ENCODE results near the gene TFEB.

TFEB gene

GRCh38 chr6:41688256-41688965 lies 47.0 kb downstream of the TFEB start:
- FAIRE-seq (no peak), DNase-seq (ENCODE audit: insufficient read length, low spot score) (no peak)
- TF ChIP-seq POLR2A (IDR thresholded peaks at IDR 0.05; ENCODE audit: low read depth, low read length), result no peak
- TF ChIP-seq POLR2AphosphoS5 (IDR thresholded peaks at IDR 0.05; ENCODE audit: low read depth, low read length), result no peak
- TF ChIP-seq PAX5 (IDR thresholded peaks at IDR 0.05; ENCODE audit: insufficient read depth, low read length, severe bottlenecking), result no peak

GRCh38 chr6:41687501-41688175 lies 47.8 kb downstream of the TFEB start:
- no peak for DNase-seq (ENCODE audit: insufficient read length, low spot score)
- TF ChIP-seq SPI1 (IDR thresholded peaks at IDR 0.05; ENCODE audit: low read depth, low read length), result no peak
- no peak for TF ChIP-seq TAF1 (IDR thresholded peaks at IDR 0.05; ENCODE audit: low read depth, low read length)
- no peak for TF ChIP-seq POLR2A (IDR thresholded peaks at IDR 0.05; ENCODE audit: low read depth, low read length)
- TF ChIP-seq POU2F2 (IDR thresholded peaks at IDR 0.05; ENCODE audit: low read depth, low read length), result no peak
- TF ChIP-seq POLR2AphosphoS5 (IDR thresholded peaks at IDR 0.05; ENCODE audit: low read depth, low read length), result no peak
- no peak for TF ChIP-seq PAX5 (IDR thresholded peaks at IDR 0.05; ENCODE audit: insufficient read depth, low read length, severe bottlenecking)
- no peak for FAIRE-seq

- TF ChIP-seq SPI1 (IDR thresholded peaks at IDR 0.05; ENCODE audit: low read depth, low read length) (no peak), POLR2A (IDR thresholded peaks at IDR 0.05; ENCODE audit: low read depth, low read length) (no peak), TAF1 (IDR thresholded peaks at IDR 0.05; ENCODE audit: low read depth, low read length) (no peak), POU2F2 (IDR thresholded peaks at IDR 0.05; ENCODE audit: low read depth, low read length) (no peak), POLR2AphosphoS5 (IDR thresholded peaks at IDR 0.05; ENCODE audit: low read depth, low read length) (no peak), PAX5 (IDR thresholded peaks at IDR 0.05; ENCODE audit: insufficient read depth, low read length, severe bottlenecking) (no peak)
Observed at GRCh38 chr6:41685641-41686380, 49.6 kb downstream of the TFEB start.

DNA sequence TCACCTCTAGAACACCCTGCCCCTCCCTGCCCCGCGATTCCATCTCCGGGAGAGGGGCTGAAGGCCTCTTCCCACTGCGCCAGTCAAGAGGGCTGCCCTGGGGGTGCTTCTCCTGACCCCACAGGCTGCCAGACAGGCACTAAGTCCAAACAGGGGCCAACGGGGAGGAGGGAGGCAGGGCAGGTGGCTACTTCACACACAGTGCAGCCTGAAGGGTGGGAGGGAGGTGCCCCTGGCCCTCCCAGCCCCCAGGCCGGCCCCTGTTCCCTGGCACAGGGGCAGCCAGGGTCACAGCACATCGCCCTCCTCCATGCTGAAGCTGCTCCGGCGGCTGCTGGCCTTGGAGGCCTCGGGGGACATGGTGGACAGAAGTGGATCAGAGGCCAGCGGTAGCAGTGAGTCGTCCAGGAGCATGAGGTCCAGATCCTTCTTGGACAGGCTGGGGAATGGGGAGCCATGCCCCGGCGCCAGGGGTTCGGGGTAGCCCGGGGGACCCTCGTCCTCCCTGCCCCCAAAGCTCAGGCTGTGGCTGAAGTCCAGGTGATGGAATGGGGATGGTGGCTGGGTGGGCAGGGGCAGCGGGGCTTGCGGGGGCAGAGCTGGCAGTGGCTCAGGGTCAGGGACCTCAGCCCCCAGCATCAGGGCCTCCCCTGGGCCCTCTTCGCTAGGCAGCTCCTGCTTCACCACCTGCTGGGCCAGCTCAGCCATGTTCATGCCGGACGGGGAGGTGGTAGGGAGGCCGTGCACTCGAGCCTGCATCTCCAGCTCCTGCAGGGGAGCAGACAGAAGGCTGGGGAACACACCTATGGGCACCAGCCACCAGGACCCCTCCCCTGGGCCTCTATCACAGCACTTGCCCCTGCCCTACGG lies 50.9 kb downstream of the TFEB start:
- FAIRE-seq, result no peak
- no peak for TF ChIP-seq POLR2A (IDR thresholded peaks at IDR 0.05; ENCODE audit: low read depth, low read length)
- DNase-seq (ENCODE audit: insufficient read length, low spot score), result no peak

More at GRCh38 chr6:41685641-41686380, 49.6 kb downstream of the TFEB start:
- DNase-seq (ENCODE audit: insufficient read length, low spot score) (no peak), FAIRE-seq (no peak)

DNA sequence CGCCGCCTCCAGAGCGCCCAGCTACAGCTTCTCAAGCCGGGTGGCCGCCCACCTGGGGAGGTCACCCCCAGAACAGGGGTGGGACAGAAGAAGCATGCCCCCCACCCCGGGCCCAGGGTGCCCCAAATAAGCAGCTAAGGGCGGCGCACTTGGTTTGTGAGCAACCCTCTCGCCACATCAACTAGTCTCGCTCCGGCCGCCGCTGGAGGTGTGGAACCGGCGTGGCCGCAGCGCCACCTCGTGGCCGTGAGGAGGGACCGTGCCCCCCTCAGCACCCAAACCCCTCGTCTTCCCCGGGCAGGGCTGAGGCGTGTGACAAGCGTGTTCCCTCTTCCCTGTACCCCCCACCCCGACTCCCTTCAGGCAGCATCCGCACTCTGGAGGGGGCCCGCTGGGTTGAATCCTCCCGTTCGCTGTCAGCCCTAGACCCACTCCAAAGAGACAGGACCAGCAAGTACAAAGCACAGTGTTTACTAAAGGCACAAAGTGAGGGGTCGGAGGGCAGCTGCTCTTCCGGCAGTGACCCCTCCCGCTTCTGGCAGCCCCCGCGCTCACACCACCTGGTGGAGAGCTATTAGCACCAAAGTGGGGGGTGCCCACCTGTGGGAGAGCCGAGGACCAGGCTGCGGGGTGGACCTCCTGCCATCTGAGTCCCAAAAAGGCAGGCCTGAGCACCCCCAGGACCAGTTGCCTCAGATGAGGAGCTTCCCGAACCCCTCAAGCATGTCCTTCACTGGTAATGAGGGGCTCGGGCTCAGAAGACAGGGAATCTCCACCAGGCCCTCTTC lies 51.7 kb downstream of the TFEB start:
- TF ChIP-seq POLR2A (IDR thresholded peaks at IDR 0.05; ENCODE audit: low read depth, low read length) (0 out of 2 replicates have a peak, but pooled peaks have one; percentile 19), POLR2AphosphoS5 (IDR thresholded peaks at IDR 0.05; ENCODE audit: low read depth, low read length) (peak; percentile 59; the same call in 1 of the 2 replicates), SPI1 (IDR thresholded peaks at IDR 0.05; ENCODE audit: low read depth, low read length) (no peak)
- peak; percentile 98 for DNase-seq (ENCODE audit: insufficient read length, low spot score)
- FAIRE-seq, result peak; percentile 99

DNA sequence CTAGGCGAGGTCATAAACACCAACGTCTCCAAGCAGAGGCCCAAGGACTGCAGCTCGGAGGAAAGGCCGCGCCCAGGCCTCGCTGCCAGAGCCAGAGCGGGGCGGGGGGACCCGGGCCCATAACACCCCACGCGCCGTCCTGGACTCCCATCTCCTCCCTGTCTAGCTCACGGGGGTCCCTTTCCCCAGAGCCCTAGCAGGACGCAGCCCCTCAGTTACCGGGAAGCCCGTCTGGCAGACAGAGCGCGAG lies 52.2 kb downstream of the TFEB start:
- FAIRE-seq (no peak), DNase-seq (ENCODE audit: insufficient read length, low spot score) (no peak)
- TF ChIP-seq POLR2A (IDR thresholded peaks at IDR 0.05; ENCODE audit: low read depth, low read length) (no peak), POLR2AphosphoS5 (IDR thresholded peaks at IDR 0.05; ENCODE audit: low read depth, low read length) (no peak), PAX5 (IDR thresholded peaks at IDR 0.05; ENCODE audit: insufficient read depth, low read length, severe bottlenecking) (no peak), SPI1 (IDR thresholded peaks at IDR 0.05; ENCODE audit: low read depth, low read length) (no peak), TAF1 (IDR thresholded peaks at IDR 0.05; ENCODE audit: low read depth, low read length) (no peak), POU2F2 (IDR thresholded peaks at IDR 0.05; ENCODE audit: low read depth, low read length) (no peak)

DNA sequence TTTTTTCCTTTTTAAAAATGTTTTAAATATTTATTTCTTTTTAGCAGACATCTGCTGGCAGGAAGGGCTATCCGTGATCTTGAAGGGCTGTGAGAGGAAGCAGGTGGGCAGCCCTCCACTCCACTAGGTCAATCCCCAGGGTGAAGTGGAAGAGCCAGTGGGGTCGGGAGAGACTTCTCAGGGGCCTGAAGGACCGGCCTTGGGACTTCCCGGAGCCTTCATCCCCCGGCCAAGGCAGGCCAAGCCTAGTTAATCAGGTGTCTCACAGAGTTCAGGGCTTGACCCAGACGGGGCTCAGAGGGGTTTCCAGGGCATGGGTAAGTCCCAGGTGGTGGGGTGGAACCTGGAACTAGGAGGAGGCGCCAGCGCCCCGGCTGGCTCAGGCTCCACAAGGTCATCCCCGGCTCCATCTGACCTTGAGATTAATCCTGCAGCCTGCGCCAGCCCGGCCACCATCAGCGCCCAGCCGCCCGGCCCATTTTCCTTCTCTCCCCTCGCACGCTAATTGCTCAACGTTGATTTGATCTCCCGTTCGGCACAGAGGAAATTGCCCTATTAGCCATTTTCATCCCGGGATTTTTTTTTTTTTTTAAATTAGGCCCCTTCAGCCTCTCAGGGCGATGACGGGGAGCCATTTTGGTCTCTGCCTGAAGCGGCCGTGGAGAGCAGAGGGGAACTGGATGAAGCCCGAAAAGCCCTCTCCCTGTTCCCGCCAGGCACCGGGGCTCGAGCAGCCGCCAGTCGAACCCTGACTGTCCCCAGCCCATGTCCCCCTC lies 52.7 kb downstream of the TFEB start:
- DNase-seq (ENCODE audit: insufficient read length, low spot score) (no peak), FAIRE-seq (no peak)
- TF ChIP-seq TAF1 (IDR thresholded peaks at IDR 0.05; ENCODE audit: low read depth, low read length), result no peak

DNA sequence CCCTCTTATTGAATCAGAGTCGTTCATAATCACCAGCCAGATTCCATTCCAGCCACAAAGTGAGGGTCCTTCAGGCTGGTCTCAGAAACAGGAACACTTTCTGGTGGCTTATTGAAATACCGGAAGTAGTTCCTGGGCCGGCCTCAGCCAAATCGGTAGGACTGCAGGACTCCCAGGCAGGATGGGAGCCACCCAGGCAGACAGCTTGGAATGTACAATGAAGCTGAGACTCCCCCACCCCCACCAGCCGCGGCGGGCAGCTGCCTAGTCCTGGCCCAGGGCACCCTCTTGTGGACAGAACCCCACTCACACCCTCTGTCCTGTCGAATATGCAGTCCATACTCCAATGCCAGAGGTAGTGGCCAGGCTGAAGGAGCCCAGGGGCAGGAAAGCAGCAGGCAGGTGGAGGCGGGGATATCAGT lies 53.3 kb downstream of the TFEB start:
- peak; percentile 78 for FAIRE-seq
- TF ChIP-seq POLR2A (IDR thresholded peaks at IDR 0.05; ENCODE audit: low read depth, low read length) (no peak), POU2F2 (IDR thresholded peaks at IDR 0.05; ENCODE audit: low read depth, low read length) (peak; percentile 76; the same call in 1 of the 2 replicates), PAX5 (IDR thresholded peaks at IDR 0.05; ENCODE audit: insufficient read depth, low read length, severe bottlenecking) (no peak)

More for the DNA sequence above, 53.3 kb downstream of the TFEB start:
- peak; percentile 93 for DNase-seq (ENCODE audit: insufficient read length, low spot score)
